Upper lobe of left lung (tissue), 6 donors: ENCODE results near the gene PLEKHA5. TPM values are rescaled to one million over a fixed set of nuclear protein-coding genes. Genes with fewer than 3 reads are reported as not detected.

ENCODE experiments used
- ATAC-seq, 2 donors: fragments of 200-7000 bp; cut with Tn5 transposase; one replicate each; pipeline ENCODE4 v1.9.1; 2022; ENCODE audit warnings: mild to moderate bottlenecking in 2 of 2, moderate library complexity in 2 of 2; ENCODE audit not compliant: low FRiP score in 2 of 2
- DNase-seq, 2 donors: peaks; one replicate each; pipeline ENCODE4 v3.0.0-alpha.2; 2019 to 2020
- H3K27ac ChIP-seq, 4 donors: fragments of 200-600 bp; sonication (generic); one replicate each; pipeline ENCODE4 v1.5.1; 2016 to 2019
- H3K27me3 ChIP-seq, 4 donors: fragments of 200-600 bp; sonication (generic); one replicate each; pipeline ENCODE4 v1.5.1; 2017 to 2019
- H3K36me3 ChIP-seq, 4 donors: fragments of 200-600 bp; sonication (generic); one replicate each; pipeline ENCODE4 v1.5.1; 2016 to 2019
- H3K4me1 ChIP-seq, 4 donors: fragments of 200-600 bp; sonication (generic); one replicate each; pipeline ENCODE4 v1.5.1; 2018 to 2019
- H3K4me3 ChIP-seq, 4 donors: fragments of 200-600 bp; sonication (generic); one replicate each; pipeline ENCODE4 v1.5.1; 2017 to 2019; ENCODE audit warnings: mild to moderate bottlenecking in 2 of 4, moderate library complexity in 1 of 4
- H3K9me3 ChIP-seq, 4 donors: fragments of 200-600 bp; sonication (generic); one replicate each; pipeline ENCODE4 v1.5.1; 2018 to 2019
- EP300 ChIP-seq, 4 donors: sonication (generic); formaldehyde crosslinking; IDR thresholded peaks; one replicate each; pipeline ENCODE4 v1.5.1; 2017; ENCODE audit warnings: antibody characterized with exemption in 4 of 4, control low read depth in 2 of 4
- POLR2A ChIP-seq, 4 donors: fragments of 450-650 bp; IDR thresholded peaks; one replicate each; pipeline ENCODE4 v1.5.1; 2016 to 2017; ENCODE audit warnings: antibody characterized with exemption in 4 of 4, mild to moderate bottlenecking in 2 of 4
- POLR2AphosphoS5 ChIP-seq, 2 donors: sonication (generic); formaldehyde crosslinking; IDR thresholded peaks; one replicate each; pipeline ENCODE4 v1.5.1; 2017; ENCODE audit warnings: antibody characterized with exemption in 2 of 2
- WGBS, 2 donors: methylation state at CpG; one replicate each; pipeline ENCODE4 v1.1.5; 2017 to 2018; 5-methylcytosine and 5-hydroxymethylcytosine counted together
- total RNA-seq, 6 donors: library from RNA; depleted of rRNA in 4 of 6; stranded (reverse); fragments of >200 nt in 4 of 6; gene quantifications; one replicate each; pipeline versions ENCODE4 v1.1.0 to v1.2.1, GENCODE V29; 2016 to 2021
- TF ChIP-seq, protein P1 (sequence below), 6 experiments: fragments of 450-650 bp in 4 of 6; fragments of 200-600 bp in 2 of 6; sonication (generic) in 2 of 6; IDR thresholded peaks; one replicate each; pipeline ENCODE4 v1.5.1; 2016 to 2019; ENCODE audit warnings: antibody characterized with exemption in 6 of 6
- donor health status: DM: no; HTN: no; CAD: no; lungs with moderate emphysema.
- donor health status: DM: no; HTN: yes; CAD: no; lungs with severe emphysema.

Gene PLEKHA5
- total RNA-seq, 6 donors from 2014 or later, result 18.5 to 89.6 (median 25.9) TPM

DNA sequence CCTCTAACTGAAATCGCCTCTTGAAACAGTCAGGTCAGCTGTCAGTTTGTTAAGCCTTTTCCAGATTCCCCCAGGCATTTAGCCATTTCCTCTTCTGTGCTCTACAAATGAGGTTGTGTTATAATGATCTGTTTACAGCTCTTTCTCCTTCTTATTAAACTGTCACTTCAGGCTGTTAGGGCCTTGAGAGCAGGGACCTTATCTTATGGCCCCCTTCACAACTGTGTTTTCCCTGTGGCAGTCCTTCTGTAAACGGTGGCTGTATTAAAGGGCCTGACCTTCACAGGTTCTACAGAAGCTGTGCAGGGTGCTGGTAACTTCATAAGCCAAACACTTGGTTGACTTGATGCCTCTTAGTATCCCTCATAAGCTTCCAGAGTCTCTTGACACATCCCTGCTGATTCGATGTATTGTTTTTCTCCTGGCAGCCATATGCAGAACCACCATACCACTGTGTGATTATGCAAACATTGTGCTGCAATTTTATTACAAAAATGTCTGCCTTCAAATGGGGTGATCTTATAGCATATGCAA lies 104.7 kb downstream of the PLEKHA5 start:
- peak overlapping the region in 1 of 4 donors; percentile 36 for H3K27ac ChIP-seq
- ATAC-seq (no peak), DNase-seq (no peak)

DNA sequence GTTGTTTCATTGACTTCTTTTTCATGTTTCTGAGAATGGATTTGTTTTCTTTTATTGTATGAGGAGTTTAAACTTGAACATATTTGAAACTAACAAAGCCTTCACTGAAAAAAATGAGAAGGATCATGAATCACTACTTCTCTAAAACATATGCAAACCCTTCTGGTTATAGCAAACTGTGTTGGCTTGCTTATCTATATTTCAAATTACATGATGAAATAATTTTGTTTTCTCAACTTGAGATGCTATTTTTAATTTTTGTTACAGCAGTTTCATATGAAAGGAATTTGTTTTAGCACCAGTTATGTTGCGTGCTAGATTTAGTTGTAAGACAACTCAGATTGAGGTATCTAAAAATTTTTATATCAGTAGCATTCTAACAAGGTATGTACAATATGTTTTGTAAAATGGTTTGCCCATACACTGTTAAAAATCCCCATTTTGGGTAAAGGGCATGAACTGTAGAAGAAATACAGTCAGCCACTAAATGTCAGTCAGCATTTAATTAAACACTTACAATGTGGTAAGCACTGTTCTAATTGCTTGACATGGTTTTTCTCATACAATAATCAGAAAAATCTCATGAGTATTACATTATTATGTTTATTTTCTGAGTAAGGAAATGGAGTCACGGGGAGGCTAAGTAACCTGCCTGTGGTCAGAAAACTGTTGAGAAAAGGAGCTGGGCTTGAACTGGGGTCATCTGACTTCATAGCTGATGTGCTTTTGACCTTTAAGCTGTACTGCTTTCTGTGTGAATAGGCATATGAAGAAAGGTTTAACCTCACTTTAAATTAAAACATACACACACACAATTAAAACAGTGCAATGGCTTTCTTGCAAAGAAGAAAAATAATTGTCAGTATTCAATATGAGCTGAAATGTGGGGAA lies 105.7 kb downstream of the PLEKHA5 start:
- Histone ChIP-seq H3K27ac (no peak overlapping the region), H3K9me3 (peaks cover 0 to 4% (median 0%) of the 10 kb centered on the region in 4 donors), H3K27me3 (no peaks in the 10 kb centered on the region), H3K36me3 (no peaks in the 10 kb centered on the region), H3K4me1 (peaks cover 5 to 9% (median 8%) of the 10 kb centered on the region in 4 donors), H3K4me3 (no peak overlapping the region)
- ATAC-seq, result peak in 1 of 2 donors; percentile 21
- DNase-seq, result no peak
- TF ChIP-seq POLR2AphosphoS5 (IDR thresholded peaks at IDR 0.05) (no peak), POLR2A (IDR thresholded peaks at IDR 0.05) (no peak), EP300 (IDR thresholded peaks at IDR 0.05) (no peak)
- TF ChIP-seq, protein P1, sequence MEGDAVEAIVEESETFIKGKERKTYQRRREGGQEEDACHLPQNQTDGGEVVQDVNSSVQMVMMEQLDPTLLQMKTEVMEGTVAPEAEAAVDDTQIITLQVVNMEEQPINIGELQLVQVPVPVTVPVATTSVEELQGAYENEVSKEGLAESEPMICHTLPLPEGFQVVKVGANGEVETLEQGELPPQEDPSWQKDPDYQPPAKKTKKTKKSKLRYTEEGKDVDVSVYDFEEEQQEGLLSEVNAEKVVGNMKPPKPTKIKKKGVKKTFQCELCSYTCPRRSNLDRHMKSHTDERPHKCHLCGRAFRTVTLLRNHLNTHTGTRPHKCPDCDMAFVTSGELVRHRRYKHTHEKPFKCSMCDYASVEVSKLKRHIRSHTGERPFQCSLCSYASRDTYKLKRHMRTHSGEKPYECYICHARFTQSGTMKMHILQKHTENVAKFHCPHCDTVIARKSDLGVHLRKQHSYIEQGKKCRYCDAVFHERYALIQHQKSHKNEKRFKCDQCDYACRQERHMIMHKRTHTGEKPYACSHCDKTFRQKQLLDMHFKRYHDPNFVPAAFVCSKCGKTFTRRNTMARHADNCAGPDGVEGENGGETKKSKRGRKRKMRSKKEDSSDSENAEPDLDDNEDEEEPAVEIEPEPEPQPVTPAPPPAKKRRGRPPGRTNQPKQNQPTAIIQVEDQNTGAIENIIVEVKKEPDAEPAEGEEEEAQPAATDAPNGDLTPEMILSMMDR (IDR thresholded peaks at IDR 0.05), result no peak
- 54 to 55% methylated on average over 2 of the region's 2 CpGs for WGBS, 2 donors

More for the DNA sequence above, 104.7 kb downstream of the PLEKHA5 start:
- 47 to 49% methylated on average over 3 of the region's 3 CpGs for WGBS, 2 donors
- TF ChIP-seq, protein P1 (IDR thresholded peaks at IDR 0.05), result no peak
- TF ChIP-seq EP300 (IDR thresholded peaks at IDR 0.05) (no peak), POLR2AphosphoS5 (IDR thresholded peaks at IDR 0.05) (no peak), POLR2A (IDR thresholded peaks at IDR 0.05) (no peak)
- Histone ChIP-seq H3K9me3 (peaks cover 0 to 4% (median 0%) of the 10 kb centered on the region in 4 donors), H3K4me1 (peaks cover 5 to 9% (median 8%) of the 10 kb centered on the region in 4 donors), H3K36me3 (no peaks in the 10 kb centered on the region), H3K4me3 (no peak overlapping the region), H3K27me3 (no peaks in the 10 kb centered on the region)

GRCh38 chr12:19236656-19237055 lies 107.1 kb downstream of the PLEKHA5 start:
- Histone ChIP-seq H3K27me3 (no peaks in the 10 kb centered on the region), H3K4me1 (peaks cover 5 to 9% (median 8%) of the 10 kb centered on the region in 4 donors), H3K27ac (no peak overlapping the region), H3K4me3 (no peak overlapping the region), H3K9me3 (no peaks in the 10 kb centered on the region), H3K36me3 (no peaks in the 10 kb centered on the region)
- DNase-seq, result no peak
- WGBS, 2 donors, result 60 to 66% methylated on average over 3 of the region's 3 CpGs
- ATAC-seq, result no peak
- no peak for TF ChIP-seq EP300 (IDR thresholded peaks at IDR 0.05)
- no peak for TF ChIP-seq POLR2A (IDR thresholded peaks at IDR 0.05)
- TF ChIP-seq POLR2AphosphoS5 (IDR thresholded peaks at IDR 0.05), result no peak
- TF ChIP-seq, protein P1 (IDR thresholded peaks at IDR 0.05), result no peak

- H3K9me3 ChIP-seq, result no peaks in the 10 kb centered on the region
- DNase-seq (no peak), ATAC-seq (no peak)
- no peaks in the 10 kb centered on the region for H3K36me3 ChIP-seq
- TF ChIP-seq, protein P1 (IDR thresholded peaks at IDR 0.05), result no peak
- no peak for TF ChIP-seq POLR2AphosphoS5 (IDR thresholded peaks at IDR 0.05)
- TF ChIP-seq POLR2A (IDR thresholded peaks at IDR 0.05), result no peak
- TF ChIP-seq EP300 (IDR thresholded peaks at IDR 0.05), result no peak
- H3K27ac ChIP-seq, result no peak overlapping the region
- WGBS, 2 donors, result 91 to 93% methylated on average over 3 of the region's 3 CpGs
- no peaks in the 10 kb centered on the region for H3K27me3 ChIP-seq
- H3K4me3 ChIP-seq, result no peak overlapping the region
- H3K4me1 ChIP-seq, result peaks cover 5 to 9% (median 8%) of the 10 kb centered on the region in 4 donors
Measured at GRCh38 chr12:19238540-19238939, 109.0 kb downstream of the PLEKHA5 start.
